ENCODE results near the gene CNTNAP4. TPM values are rescaled to one million over a fixed set of nuclear protein-coding genes. Genes with fewer than 3 reads are reported as not detected.
A peak's percentile ranks its signal among the peaks of the same experiment; 100 is the strongest.

CNTNAP4 gene
- not detected for polyA plus RNA-seq (2013, experiment 1 of 2; ENCODE audit: insufficient read length)
- polyA plus RNA-seq (2013, experiment 2 of 2; ENCODE audit: insufficient read length), result 0.06 TPM

GRCh38 chr16:76276745-76277438, at the start of gene CNTNAP4:
CNTNAP4 (plus strand) TSS chr16:76277401; CDS start chr16:76277663, 262 bp downstream.
- DNase-seq, result no peak

- no peak for DNase-seq
Observed at GRCh38 chr16:76228546-76229146, 48.6 kb upstream of the CNTNAP4 start.

GRCh38 chr16:76232704-76233103, 44.5 kb upstream of the CNTNAP4 start:
- DNase-seq, result no peak

- DNase-seq, result no peak
Observed at GRCh38 chr16:76235025-76235424, 42.2 kb upstream of the CNTNAP4 start.

GRCh38 chr16:76235426-76235825, 41.8 kb upstream of the CNTNAP4 start:
- DNase-seq, result no peak

- DNase-seq, result no peak
Observed at GRCh38 chr16:76237471-76237870, 39.7 kb upstream of the CNTNAP4 start.

GRCh38 chr16:76241755-76242154, 35.4 kb upstream of the CNTNAP4 start:
- DNase-seq, result no peak

- DNase-seq, result no peak
Observed at GRCh38 chr16:76243620-76244019, 33.6 kb upstream of the CNTNAP4 start.

- DNase-seq, result no peak
Observed at GRCh38 chr16:76246587-76246986, 30.6 kb upstream of the CNTNAP4 start.

GRCh38 chr16:76265434-76266045, 11.7 kb upstream of the CNTNAP4 start:
- peak; percentile 12 for DNase-seq

- DNase-seq, result no peak
Observed at GRCh38 chr16:76268824-76269223, 8.4 kb upstream of the CNTNAP4 start.

- no peak for DNase-seq
Observed at GRCh38 chr16:76277460-76278030, 344 bp downstream of the CNTNAP4 start.

- DNase-seq, result no peak
Observed at GRCh38 chr16:76278086-76278485, 885 bp downstream of the CNTNAP4 start.

- peak; percentile 24 for DNase-seq
Observed at GRCh38 chr16:76278980-76279379, 1.8 kb downstream of the CNTNAP4 start.

- DNase-seq, result no peak
Observed at GRCh38 chr16:76280421-76281215, 3.4 kb downstream of the CNTNAP4 start.

- no peak for DNase-seq
Observed at GRCh38 chr16:76287466-76287865, 10.3 kb downstream of the CNTNAP4 start.

GRCh38 chr16:76292218-76292617, 15.0 kb downstream of the CNTNAP4 start:
- DNase-seq, result no peak

- DNase-seq, result peak; percentile 18
Observed at GRCh38 chr16:76293980-76294379, 16.8 kb downstream of the CNTNAP4 start.

- DNase-seq, result peak; percentile 59
Observed at GRCh38 chr16:76294396-76295214, 17.4 kb downstream of the CNTNAP4 start.

GRCh38 chr16:76297941-76298340, 20.7 kb downstream of the CNTNAP4 start:
- DNase-seq, result no peak

- DNase-seq, result no peak
Observed at GRCh38 chr16:76303637-76304314, 26.6 kb downstream of the CNTNAP4 start.

Measured in fibroblast of skin of abdomen (primary cell).